Esophagus squamous epithelium (tissue), 4 donors: ENCODE data around the gene IL26.

Experiments
- CTCF ChIP-seq, 6 experiments: fragments of 450-650 bp in 4 of 6; fragments of 200-600 bp in 2 of 6; sonication (generic) in 2 of 6; IDR thresholded peaks; one replicate each; pipeline ENCODE4 v1.5.1; 2016 to 2019; ENCODE audit warnings: antibody characterized with exemption in 6 of 6, mild to moderate bottlenecking in 4 of 6, moderate library complexity in 4 of 6
- POLR2A ChIP-seq, 4 donors: fragments of 450-650 bp; IDR thresholded peaks; one replicate each; pipeline ENCODE4 v1.6.1; 2017; ENCODE audit warnings: antibody characterized with exemption in 4 of 4, mild to moderate bottlenecking in 4 of 4, moderate library complexity in 3 of 4

- TF ChIP-seq CTCF (IDR thresholded peaks at IDR 0.05) (no peak), POLR2A (IDR thresholded peaks at IDR 0.05) (no peak)
Measured at GRCh38 chr12:68231691-68232090, 6.1 kb upstream of the IL26 start.
